Neural cell (in vitro differentiated cells): ENCODE data around the gene ACSM4.

Experiments used
- EP300 ChIP-seq: fragments of 450-650 bp; conservative IDR thresholded peaks from 2 replicates; pipeline ENCODE4 v1.6.1; 2014; ENCODE audit warnings: antibody characterized with exemption, mild to moderate bottlenecking, moderate library complexity; ENCODE audit not compliant: poor library complexity, severe bottlenecking
- EZH2 ChIP-seq: fragments of 200-600, 300-800 bp; shearing (Covaris generic), sonication (generic); IDR thresholded peaks from 2 replicates; pipeline ENCODE4 v1.6.1; 2014; ENCODE audit warnings: antibody characterized with exemption, low read length, borderline replicate concordance, mild to moderate bottlenecking; ENCODE audit not compliant: insufficient read depth, poor library complexity, severe bottlenecking
- MXI1 ChIP-seq: fragments of 450-650 bp; conservative IDR thresholded peaks from 2 replicates; pipeline ENCODE4 v1.6.1; 2014; ENCODE audit warnings: antibody characterized with exemption, mild to moderate bottlenecking; ENCODE audit not compliant: poor library complexity, severe bottlenecking
- POLR2AphosphoS5 ChIP-seq: IDR thresholded peaks from 2 replicates; pipeline ENCODE4 v1.6.1; 2012
- TAF1 ChIP-seq: IDR thresholded peaks from 2 replicates; pipeline ENCODE4 v1.6.1; 2012; ENCODE audit warnings: low read depth
- TF ChIP-seq, protein P1 (sequence below): fragments of 450-650 bp; IDR thresholded peaks from 2 replicates; pipeline ENCODE4 v1.5.1; 2014; ENCODE audit warnings: antibody characterized with exemption, mild to moderate bottlenecking, moderate library complexity; ENCODE audit not compliant: poor library complexity, severe bottlenecking
- TF ChIP-seq, protein P2 (sequence below): IDR thresholded peaks from 2 replicates; pipeline ENCODE4 v1.6.1; 2012; ENCODE audit warnings: borderline replicate concordance

DNA sequence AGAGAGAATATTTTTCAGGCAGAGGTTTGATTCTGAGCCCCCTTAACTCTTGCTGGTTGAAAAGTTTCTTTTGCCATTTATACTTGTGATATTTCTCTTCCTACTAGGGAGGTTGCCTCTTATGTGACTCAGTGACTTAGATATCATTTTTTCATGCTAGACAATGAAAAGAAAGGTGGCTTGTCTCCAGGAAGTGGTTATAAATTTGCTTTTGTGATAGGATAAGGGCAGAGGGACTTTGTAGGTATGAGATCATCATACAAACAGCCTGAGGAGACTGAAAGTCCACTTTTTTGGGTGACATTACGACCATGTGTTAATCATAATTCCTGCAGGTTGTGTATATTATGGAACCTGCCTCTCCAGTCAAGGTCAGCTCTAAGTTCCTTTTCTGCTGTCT is 35.8 kb downstream of the ACSM4 start:
- TF ChIP-seq, protein P1, sequence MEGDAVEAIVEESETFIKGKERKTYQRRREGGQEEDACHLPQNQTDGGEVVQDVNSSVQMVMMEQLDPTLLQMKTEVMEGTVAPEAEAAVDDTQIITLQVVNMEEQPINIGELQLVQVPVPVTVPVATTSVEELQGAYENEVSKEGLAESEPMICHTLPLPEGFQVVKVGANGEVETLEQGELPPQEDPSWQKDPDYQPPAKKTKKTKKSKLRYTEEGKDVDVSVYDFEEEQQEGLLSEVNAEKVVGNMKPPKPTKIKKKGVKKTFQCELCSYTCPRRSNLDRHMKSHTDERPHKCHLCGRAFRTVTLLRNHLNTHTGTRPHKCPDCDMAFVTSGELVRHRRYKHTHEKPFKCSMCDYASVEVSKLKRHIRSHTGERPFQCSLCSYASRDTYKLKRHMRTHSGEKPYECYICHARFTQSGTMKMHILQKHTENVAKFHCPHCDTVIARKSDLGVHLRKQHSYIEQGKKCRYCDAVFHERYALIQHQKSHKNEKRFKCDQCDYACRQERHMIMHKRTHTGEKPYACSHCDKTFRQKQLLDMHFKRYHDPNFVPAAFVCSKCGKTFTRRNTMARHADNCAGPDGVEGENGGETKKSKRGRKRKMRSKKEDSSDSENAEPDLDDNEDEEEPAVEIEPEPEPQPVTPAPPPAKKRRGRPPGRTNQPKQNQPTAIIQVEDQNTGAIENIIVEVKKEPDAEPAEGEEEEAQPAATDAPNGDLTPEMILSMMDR = no peak
- no peak for TF ChIP-seq EZH2
- TF ChIP-seq EP300 = no peak
- TF ChIP-seq POLR2AphosphoS5 = no peak
- TF ChIP-seq, protein P2, sequence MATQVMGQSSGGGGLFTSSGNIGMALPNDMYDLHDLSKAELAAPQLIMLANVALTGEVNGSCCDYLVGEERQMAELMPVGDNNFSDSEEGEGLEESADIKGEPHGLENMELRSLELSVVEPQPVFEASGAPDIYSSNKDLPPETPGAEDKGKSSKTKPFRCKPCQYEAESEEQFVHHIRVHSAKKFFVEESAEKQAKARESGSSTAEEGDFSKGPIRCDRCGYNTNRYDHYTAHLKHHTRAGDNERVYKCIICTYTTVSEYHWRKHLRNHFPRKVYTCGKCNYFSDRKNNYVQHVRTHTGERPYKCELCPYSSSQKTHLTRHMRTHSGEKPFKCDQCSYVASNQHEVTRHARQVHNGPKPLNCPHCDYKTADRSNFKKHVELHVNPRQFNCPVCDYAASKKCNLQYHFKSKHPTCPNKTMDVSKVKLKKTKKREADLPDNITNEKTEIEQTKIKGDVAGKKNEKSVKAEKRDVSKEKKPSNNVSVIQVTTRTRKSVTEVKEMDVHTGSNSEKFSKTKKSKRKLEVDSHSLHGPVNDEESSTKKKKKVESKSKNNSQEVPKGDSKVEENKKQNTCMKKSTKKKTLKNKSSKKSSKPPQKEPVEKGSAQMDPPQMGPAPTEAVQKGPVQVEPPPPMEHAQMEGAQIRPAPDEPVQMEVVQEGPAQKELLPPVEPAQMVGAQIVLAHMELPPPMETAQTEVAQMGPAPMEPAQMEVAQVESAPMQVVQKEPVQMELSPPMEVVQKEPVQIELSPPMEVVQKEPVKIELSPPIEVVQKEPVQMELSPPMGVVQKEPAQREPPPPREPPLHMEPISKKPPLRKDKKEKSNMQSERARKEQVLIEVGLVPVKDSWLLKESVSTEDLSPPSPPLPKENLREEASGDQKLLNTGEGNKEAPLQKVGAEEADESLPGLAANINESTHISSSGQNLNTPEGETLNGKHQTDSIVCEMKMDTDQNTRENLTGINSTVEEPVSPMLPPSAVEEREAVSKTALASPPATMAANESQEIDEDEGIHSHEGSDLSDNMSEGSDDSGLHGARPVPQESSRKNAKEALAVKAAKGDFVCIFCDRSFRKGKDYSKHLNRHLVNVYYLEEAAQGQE = no peak
- no peak for TF ChIP-seq TAF1
- no peak for TF ChIP-seq MXI1
